NAMALWA (cell line): ENCODE data around the gene PPP1R14B.

Source experiments
- DNase-seq: peaks from one replicate; pipeline ENCODE4 v3.0.0-alpha.2; 2015; ENCODE audit warnings: low spot score

The PPP1R14B gene

DNA sequence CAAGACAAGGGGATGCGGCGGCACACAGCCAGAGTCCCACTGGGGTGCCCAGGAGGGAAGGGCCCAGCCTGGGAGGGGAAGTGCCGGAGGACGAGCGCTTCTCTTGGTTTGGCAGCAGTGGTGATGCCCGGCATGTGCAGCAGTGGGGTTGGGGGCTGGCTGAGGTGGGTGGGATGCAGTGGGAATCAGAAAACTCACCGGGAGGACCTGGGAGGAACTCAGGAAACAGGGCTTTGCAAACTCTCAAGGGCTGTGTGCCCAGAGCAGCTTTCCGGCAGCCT is 37.2 kb downstream of the PPP1R14B start:
- DNase-seq: no peak

DNA sequence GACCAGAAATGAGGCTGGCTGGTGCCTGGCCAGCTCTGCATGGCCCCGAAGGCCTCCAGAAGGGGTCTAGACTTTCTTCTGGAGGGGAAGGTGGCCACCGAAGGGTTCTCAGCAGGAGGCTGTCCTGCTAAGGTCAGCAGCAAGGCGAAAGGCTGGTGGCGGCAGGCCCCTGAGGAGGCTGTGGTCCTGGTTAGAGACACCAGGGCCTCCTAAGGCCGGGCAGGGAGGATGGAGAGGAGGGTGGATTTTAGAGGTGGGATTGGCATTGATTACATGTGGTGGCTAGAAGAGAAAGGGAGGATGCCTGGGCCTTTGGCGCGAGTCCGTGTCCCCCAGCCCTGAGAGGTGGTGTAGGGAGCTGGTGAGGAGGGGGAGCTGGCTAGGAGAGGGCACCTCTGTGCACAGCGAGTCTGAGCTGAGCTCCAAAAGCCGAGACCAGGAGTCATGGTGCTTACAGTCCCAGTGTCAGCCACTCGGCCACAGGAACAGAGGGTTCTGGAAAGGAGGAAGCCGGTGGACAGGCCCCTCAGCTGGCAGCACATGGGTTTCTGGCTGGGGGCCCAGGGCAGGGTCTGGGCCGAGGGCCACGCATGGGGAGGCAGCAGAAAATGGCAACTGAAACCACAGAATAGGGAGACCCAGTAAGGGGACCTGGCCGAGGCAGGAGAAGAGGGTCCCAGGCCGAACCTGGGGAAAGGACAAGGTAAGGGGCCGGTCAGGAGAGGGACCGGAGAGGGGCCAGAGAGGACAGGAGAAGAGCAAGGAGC is 37.8 kb downstream of the PPP1R14B start:
- DNase-seq: no peak

DNA sequence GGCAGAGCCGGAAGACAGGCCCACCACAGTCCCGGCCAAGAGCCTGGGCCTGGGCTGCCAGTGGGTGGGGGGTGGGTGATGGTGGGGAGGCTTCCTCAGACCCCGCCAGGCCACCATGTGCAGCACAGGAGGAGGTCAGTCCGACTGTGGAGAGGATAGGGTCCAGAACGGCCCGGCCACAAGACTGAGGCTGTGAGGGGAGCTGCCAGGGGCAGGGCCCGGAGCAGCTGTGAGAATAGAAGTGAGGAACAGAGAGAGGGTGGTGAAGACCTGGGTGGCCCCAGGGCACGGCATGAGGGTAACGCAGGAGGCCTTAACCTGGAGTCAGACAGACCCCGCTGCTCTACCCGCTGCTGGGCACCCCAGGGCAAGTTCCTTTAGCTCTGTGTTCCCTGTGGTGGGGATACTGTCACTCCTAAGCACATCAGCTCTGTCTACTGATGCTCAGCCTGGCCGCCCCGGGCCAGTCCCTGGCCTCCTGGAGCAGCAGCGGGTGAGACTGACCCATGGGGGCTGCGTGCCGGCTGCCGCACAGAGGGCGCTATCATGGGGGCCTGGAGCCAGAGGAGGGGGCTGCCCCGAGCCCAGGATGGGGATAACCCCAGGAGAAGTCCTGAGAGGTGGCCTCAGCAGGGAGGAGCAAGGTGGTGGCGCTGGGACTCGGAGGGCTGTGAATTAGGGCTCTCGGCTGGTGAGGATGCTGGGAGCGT is 38.5 kb downstream of the PPP1R14B start:
- no peak for DNase-seq

DNA sequence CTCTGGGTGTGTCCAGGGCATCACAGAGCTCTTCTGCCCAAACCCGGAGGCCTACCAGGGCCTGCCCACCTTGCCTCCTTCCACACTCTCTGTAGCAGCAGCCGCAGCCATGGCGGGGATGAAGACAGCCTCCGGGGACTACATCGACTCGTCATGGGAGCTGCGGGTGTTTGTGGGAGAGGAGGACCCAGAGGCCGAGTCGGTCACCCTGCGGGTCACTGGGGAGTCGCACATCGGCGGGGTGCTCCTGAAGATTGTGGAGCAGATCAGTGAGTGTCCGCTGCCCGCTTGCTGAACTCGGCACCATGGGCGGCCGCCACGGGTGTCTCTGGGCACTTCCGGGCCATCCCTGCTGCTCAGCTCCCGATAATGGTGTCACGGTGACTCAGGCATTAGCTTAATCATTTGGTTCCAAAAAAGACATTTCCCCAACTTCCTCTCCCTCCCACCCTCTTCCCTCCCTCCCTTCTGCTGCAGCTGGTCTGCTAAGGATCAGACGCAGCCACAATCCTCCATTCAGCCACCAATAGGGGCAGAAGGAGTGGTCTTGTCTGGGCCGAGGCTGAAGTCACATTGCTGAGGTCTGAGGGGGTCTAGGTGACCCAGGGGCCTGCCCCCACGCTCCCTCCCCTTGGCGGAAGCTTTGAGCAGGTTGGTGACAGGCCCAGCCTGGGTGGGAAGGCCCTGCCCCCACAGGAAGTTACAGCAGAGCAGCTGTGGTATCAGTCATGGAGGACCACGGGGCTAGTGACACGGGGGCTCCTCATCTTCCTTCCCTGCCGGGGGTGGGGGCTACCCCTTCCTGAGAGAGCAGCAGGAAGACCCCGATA is 39.3 kb downstream of the PPP1R14B start:
- DNase-seq: peak; percentile 77

DNA sequence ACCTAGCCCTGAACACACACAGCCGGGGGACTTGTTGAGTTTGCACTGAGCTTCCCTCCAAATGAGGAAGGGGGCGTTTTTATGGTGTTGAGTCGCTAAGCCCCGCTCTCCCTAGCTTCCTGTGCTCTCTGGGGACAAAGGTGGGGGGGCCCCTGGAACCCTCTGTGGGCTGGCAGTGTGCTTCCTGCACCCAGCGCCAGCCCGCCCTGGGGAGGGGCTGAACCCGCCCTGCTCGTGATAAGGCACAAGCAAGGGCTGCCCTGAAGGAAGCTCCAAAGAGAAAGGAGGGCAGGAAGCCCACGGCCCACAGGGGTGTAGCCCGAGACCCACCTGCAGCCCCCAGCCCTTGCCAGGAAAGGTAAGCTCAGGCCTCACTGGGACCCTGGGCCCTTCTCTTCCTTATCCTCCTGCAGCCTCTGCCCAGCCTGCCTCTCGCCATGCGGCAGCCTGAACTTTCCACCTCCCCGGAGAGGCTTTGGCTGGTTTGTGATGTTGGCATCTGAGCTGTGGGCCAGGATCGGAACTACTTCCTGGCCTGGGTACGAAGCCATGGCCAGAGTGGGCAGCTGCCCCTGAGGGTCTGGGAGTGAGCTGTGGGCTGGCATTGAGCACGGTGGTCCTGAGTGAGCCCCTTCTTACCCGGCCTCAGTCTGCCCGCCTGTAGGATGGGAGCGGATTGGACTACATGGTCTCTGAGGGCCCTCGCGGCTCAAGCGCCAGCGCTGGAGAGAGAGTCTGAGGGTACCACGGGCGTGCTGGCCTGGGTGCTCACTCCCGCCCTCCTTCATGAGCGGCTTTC is 40.1 kb downstream of the PPP1R14B start, which contains the start of gene FERMT3:
FERMT3 (plus strand) TSS at position 265 of the 799 bp plus-strand sequence. CDS start 644 bp downstream, outside the sequence.
- DNase-seq: peak; percentile 71

DNA sequence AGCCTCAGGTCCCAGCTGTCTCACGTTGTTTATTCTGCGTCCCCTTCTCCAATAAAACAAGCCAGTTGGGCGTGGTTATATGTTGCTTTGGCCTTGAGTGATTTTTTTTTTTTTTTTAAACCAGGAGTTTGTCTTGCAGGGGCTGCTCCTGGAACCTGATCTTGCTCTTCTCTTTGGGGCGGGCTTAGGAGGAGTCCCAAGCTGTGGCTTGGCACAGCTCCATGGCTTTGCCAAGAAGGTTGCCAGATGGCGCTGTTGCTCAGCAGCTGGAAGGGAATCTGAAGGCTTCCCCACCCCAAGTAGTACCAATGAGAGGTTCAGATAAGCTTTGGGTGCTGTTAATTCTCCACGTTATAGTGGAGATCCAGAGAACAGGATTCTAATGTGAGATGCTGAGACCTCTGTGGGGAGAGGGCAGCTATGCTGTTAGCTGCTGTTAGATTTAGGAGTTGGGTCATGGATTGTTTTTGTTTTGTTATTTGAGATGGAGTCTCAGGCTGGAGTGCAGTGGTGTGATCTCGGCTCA is 42.2 kb downstream of the PPP1R14B start:
- DNase-seq: peak; percentile 88

DNA sequence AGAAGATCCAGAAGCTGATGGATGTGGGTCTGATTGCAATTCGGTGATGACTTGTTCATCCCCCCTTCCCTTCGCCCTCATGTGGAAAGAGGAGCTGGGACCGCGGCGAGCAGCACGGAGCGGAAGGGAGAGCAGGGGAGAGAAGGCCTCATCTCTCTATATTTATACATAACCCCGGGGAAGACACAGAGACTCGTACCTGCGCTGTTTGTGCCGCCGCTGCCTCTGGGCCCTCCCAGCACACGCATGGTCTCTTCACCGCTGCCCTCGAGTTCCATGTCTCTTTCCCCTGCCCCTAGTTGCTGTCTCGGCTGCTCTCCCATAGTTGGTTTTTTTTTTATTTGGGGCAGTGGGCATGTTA is 42.7 kb downstream of the PPP1R14B start:
- DNase-seq: no peak

DNA sequence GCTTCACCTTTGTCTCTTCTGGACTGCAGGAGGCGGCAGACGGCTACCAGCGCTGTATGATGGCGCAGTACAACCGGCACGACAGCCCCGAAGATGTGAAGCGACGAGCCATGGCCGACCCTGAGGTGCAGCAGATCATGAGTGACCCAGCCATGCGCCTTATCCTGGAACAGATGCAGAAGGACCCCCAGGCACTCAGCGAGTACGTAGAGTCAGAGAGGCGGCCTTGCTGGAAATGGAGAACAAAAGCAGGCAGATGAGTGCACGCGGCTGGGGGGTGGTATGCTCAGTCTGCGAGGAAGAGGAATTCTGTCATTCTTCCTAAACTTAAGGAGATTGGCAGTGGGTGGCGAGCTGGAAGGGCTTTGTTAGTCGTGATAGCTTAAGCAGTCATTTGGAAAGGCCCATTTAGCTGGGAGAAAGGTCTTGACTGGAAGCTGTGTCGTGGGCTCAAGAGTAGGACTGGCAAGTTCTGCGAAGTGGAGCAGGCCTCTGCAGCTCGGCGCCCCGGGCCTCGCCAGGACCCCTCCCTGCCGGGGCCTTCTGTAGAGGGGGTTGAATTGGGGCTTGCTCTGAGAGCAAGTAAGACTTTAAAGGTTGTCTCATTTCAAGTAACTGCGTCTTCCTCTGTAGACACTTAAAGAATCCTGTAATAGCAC is 43.2 kb downstream of the PPP1R14B start:
- no peak for DNase-seq

DNA sequence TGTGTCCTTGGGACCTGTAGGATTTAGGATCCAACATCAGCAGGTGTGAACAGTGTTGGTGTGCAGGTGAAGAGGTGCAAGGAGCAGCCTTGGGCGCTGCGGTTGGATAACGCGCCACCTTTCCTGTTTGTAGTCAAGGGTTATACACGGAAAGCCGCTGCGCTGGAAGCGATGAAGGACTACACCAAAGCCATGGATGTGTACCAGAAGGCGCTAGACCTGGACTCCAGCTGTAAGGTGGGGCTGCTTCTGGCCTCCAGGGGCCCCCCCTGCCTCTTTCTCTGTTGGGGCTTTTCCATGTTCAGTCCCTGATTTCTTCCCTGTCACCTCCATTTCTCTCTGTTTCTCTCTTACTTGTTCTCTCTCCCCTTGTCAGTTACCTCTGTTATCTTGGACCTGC is 43.8 kb downstream of the PPP1R14B start:
- DNase-seq: no peak

DNA sequence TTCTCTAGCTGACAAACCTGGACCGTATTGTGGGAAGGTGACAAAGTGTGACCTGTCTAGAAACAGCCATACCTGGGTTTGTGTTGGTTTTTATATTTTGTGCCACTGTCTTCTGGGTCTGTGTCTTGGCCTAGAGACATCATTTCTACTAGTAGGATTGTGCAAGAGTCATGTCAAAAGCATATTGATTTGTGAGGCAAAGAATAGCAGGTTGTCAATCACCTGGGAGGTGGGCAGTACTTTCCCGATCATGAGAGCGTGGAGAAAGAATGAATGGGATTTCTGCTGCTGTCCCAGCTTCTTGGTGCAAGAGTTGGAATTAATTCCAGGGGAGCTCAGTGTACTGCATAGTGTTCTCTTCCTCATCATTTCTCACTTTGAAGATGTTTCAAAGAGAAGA is 45.2 kb downstream of the PPP1R14B start:
- DNase-seq: no peak

DNA sequence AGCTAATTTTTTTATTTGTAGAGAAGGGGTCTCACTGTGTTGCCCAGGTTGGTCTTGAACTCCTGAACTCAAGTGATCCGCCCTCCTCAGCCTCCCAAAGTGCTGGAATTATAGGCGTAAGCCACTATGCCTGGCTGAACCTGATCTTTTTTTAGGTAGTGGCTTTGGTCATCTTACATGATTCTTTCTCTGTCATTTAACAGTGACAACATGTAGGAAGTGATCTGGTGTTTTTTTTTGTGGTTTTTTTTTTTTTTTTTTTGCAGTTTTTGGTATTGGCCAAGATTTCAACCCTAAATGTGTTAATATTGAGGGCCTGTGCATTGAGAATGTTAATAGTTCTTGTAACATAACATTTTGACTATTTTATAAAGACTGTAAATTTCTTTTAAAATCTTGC is 48.2 kb downstream of the PPP1R14B start:
- DNase-seq: no peak

DNA sequence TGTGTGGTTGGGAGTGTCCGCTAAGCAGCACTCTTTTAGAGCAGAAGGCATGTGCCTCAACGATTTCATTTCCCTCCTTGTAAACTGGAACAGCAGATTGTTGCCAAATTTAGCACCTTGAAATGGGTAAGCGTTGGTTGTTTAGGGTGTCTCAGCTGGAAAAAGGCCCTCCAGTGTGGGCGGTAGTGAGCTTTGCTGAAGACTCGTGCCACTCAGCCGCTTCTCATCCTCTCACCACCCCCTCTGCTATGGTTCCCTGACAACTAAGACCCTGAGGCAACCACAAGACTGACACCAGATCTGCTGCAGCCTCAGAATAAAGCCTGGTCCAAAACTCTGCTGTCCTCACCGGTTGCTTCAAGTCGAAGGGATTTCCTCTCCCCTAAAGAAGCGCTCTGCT is 50.1 kb downstream of the PPP1R14B start:
- DNase-seq: no peak
